Vagina (tissue), 2 donors: ENCODE measurements around the gene RBM25.

ENCODE experiments used
- POLR2A ChIP-seq, 2 donors: fragments of 450-650 bp; IDR thresholded peaks; one replicate each; pipeline ENCODE4 v1.6.1; 2017; ENCODE audit warnings: antibody characterized with exemption in 2 of 2, mild to moderate bottlenecking in 2 of 2, moderate library complexity in 2 of 2
- TF ChIP-seq, protein P1 (sequence below), 3 experiments: fragments of 450-650 bp in 2 of 3; fragments of 200-600 bp in 1 of 3; sonication (generic) in 1 of 3; IDR thresholded peaks; one replicate each; pipeline ENCODE4 v1.5.1; 2017 to 2019; ENCODE audit warnings: antibody characterized with exemption in 3 of 3, mild to moderate bottlenecking in 2 of 3, moderate library complexity in 2 of 3

DNA sequence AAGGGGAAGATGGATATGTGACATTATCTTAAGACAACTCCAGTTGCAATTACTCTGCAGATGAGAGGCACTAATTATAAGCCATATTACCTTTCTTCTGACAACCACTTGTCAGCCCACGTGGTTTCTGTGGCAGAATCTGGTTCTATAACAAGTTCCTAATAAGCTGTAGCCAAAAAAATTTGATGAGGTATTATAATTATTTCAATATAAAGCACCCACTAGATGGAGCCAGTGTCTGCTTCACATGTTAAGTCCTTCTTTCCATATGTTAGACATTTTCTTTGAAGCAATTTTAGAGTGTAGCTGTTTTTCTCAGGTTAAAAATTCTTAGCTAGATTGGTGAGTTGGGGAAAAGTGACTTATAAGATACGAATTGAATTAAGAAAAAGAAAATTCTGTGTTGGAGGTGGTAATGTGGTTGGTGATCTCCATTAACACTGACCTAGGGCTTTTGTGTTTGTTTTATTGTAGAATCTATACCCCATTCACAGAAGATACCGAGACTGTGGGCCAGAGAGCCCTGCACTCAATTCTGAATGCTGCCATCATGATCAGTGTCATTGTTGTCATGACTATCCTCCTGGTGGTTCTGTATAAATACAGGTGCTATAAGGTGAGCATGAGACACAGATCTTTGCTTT, 114.9 kb downstream of the RBM25 start:
- TF ChIP-seq, protein P1, sequence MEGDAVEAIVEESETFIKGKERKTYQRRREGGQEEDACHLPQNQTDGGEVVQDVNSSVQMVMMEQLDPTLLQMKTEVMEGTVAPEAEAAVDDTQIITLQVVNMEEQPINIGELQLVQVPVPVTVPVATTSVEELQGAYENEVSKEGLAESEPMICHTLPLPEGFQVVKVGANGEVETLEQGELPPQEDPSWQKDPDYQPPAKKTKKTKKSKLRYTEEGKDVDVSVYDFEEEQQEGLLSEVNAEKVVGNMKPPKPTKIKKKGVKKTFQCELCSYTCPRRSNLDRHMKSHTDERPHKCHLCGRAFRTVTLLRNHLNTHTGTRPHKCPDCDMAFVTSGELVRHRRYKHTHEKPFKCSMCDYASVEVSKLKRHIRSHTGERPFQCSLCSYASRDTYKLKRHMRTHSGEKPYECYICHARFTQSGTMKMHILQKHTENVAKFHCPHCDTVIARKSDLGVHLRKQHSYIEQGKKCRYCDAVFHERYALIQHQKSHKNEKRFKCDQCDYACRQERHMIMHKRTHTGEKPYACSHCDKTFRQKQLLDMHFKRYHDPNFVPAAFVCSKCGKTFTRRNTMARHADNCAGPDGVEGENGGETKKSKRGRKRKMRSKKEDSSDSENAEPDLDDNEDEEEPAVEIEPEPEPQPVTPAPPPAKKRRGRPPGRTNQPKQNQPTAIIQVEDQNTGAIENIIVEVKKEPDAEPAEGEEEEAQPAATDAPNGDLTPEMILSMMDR (IDR thresholded peaks at IDR 0.05) = peak in 2 of 3 experiments; percentile 20 to 26
- TF ChIP-seq POLR2A (IDR thresholded peaks at IDR 0.05) = no peak
